Body of pancreas (tissue), 4 donors: ENCODE results near the gene LETM1.

Experiments
- POLR2A ChIP-seq, 3 donors: fragments of 450-650 bp; IDR thresholded peaks; one replicate each; pipeline ENCODE4 v1.6.1; 2016; ENCODE audit warnings: antibody characterized with exemption in 3 of 3, mild to moderate bottlenecking in 2 of 3
- TF ChIP-seq, protein P1 (sequence below), 7 experiments: fragments of 450-650 bp in 4 of 7; fragments of 200-600 bp in 3 of 7; sonication (generic) in 3 of 7; IDR thresholded peaks; one replicate each; pipeline ENCODE4 v1.5.1; 2016 to 2019; ENCODE audit warnings: antibody characterized with exemption in 7 of 7

DNA sequence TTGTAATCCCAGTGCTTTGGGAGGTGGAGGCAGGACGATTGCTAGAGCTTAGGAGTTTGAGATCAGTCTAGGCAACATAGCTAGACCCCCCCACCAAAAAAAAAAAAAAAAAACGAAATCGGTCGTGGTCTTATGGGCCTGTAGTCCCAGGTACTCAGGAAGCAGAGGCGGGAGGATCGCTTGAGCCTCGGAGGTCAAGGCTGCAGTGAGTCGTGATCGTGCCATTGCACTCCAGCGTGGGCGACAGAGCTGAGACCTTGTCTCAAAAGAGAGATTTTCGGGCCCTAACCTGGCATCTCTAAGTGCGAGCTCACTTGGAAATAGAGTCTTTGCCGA, 7.0 kb upstream of the LETM1 start:
- TF ChIP-seq, protein P1, sequence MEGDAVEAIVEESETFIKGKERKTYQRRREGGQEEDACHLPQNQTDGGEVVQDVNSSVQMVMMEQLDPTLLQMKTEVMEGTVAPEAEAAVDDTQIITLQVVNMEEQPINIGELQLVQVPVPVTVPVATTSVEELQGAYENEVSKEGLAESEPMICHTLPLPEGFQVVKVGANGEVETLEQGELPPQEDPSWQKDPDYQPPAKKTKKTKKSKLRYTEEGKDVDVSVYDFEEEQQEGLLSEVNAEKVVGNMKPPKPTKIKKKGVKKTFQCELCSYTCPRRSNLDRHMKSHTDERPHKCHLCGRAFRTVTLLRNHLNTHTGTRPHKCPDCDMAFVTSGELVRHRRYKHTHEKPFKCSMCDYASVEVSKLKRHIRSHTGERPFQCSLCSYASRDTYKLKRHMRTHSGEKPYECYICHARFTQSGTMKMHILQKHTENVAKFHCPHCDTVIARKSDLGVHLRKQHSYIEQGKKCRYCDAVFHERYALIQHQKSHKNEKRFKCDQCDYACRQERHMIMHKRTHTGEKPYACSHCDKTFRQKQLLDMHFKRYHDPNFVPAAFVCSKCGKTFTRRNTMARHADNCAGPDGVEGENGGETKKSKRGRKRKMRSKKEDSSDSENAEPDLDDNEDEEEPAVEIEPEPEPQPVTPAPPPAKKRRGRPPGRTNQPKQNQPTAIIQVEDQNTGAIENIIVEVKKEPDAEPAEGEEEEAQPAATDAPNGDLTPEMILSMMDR (IDR thresholded peaks at IDR 0.05) = no peak
- TF ChIP-seq POLR2A (IDR thresholded peaks at IDR 0.05) = no peak
